Gastroesophageal sphincter (tissue), 3 donors: ENCODE data around the gene EIF4B.
"Not testable (repeated sequence)": the region's sequence is repeated elsewhere in the genome, so short reads cannot be mapped to it uniquely, and the experiment has no call there.

Experiments used
- EP300 ChIP-seq: sonication (generic); formaldehyde crosslinking; IDR thresholded peaks from one replicate; pipeline ENCODE4 v1.6.1; 2017; ENCODE audit warnings: antibody characterized with exemption, mild to moderate bottlenecking
- POLR2A ChIP-seq, 2 donors: fragments of 450-650 bp; IDR thresholded peaks; one replicate each; pipeline ENCODE4 v1.6.1; 2017; ENCODE audit warnings: antibody characterized with exemption in 2 of 2, mild to moderate bottlenecking in 2 of 2, moderate library complexity in 1 of 2
- TF ChIP-seq, protein P1 (sequence below), 4 experiments: fragments of 200-600 bp in 2 of 4; fragments of 450-650 bp in 2 of 4; sonication (generic) in 1 of 4; IDR thresholded peaks; one replicate each; pipeline ENCODE4 v1.5.1; 2017 to 2019; ENCODE audit warnings: antibody characterized with exemption in 4 of 4, mild to moderate bottlenecking in 2 of 4, moderate library complexity in 2 of 4

DNA sequence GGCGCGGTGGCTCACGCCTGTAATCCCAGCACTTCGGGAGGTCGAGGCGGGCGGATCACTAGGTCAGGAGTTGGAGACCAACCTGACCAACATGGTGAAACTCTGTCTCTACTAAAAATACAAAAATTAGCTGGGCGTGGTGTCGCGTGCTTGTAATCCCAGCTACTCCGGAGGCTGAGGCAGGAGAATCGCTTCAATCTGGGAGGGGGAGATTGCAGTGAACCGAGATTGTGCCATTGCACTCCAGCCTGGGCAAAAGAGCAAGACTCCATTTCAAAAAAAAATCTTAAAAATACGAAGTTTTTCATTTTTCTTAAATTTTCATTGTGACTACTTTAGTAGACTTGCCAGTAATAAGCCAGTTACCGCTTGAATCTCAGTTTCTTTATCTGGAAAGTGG lies 2.5 kb downstream of the EIF4B start:
- TF ChIP-seq, protein P1, sequence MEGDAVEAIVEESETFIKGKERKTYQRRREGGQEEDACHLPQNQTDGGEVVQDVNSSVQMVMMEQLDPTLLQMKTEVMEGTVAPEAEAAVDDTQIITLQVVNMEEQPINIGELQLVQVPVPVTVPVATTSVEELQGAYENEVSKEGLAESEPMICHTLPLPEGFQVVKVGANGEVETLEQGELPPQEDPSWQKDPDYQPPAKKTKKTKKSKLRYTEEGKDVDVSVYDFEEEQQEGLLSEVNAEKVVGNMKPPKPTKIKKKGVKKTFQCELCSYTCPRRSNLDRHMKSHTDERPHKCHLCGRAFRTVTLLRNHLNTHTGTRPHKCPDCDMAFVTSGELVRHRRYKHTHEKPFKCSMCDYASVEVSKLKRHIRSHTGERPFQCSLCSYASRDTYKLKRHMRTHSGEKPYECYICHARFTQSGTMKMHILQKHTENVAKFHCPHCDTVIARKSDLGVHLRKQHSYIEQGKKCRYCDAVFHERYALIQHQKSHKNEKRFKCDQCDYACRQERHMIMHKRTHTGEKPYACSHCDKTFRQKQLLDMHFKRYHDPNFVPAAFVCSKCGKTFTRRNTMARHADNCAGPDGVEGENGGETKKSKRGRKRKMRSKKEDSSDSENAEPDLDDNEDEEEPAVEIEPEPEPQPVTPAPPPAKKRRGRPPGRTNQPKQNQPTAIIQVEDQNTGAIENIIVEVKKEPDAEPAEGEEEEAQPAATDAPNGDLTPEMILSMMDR (IDR thresholded peaks at IDR 0.05): not testable (repeated sequence)
- not testable (repeated sequence) for TF ChIP-seq POLR2A (IDR thresholded peaks at IDR 0.05); EP300
